ENCODE data around the gene ADGRE3.

The ADGRE3 gene

GRCh38 chr19:14582894-14583340, 91.7 kb downstream of the ADGRE3 start, which contains the start of gene CLEC17A:
Gene CLEC17A, plus strand, starts transcription at chr19:14583084. Its CDS starts 77 bp downstream, at chr19:14583161.
- H2AFZ ChIP-seq (ENCODE audit: low read depth, low read length) = no peak within 1 kb of the TSS
- no peak for TF ChIP-seq EZH2 (IDR thresholded peaks at IDR 0.05; ENCODE audit: borderline replicate concordance, low read depth, low read length, severe bottlenecking)
- TF ChIP-seq, protein P1, sequence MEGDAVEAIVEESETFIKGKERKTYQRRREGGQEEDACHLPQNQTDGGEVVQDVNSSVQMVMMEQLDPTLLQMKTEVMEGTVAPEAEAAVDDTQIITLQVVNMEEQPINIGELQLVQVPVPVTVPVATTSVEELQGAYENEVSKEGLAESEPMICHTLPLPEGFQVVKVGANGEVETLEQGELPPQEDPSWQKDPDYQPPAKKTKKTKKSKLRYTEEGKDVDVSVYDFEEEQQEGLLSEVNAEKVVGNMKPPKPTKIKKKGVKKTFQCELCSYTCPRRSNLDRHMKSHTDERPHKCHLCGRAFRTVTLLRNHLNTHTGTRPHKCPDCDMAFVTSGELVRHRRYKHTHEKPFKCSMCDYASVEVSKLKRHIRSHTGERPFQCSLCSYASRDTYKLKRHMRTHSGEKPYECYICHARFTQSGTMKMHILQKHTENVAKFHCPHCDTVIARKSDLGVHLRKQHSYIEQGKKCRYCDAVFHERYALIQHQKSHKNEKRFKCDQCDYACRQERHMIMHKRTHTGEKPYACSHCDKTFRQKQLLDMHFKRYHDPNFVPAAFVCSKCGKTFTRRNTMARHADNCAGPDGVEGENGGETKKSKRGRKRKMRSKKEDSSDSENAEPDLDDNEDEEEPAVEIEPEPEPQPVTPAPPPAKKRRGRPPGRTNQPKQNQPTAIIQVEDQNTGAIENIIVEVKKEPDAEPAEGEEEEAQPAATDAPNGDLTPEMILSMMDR (IDR thresholded peaks at IDR 0.05; ENCODE audit: borderline replicate concordance, extremely low read depth, low read length, poor library complexity, severe bottlenecking) = no peak
- no peaks in the 10 kb centered on the region for H3K9me3 ChIP-seq (ENCODE audit: insufficient read depth, low read length, severe bottlenecking)
- no peaks in the 10 kb centered on the region for H3K27me3 ChIP-seq (ENCODE audit: insufficient read depth, low read length, poor library complexity)
- no peak within 1 kb of the TSS for H3K27ac ChIP-seq (ENCODE audit: low read length)
- DNase-seq = no peak
- H3K4me1 ChIP-seq (ENCODE audit: insufficient read depth, low read length) = no peaks in the 10 kb centered on the region
- H3K4me2 ChIP-seq (ENCODE audit: insufficient read depth, low read length) = no peak within 1 kb of the TSS
- H3K36me3 ChIP-seq (ENCODE audit: insufficient read depth, low read length) = no peaks in the 10 kb centered on the region
- H4K20me1 ChIP-seq (ENCODE audit: insufficient read depth, low read length) = no peaks in the 10 kb centered on the region
- no peak for ATAC-seq (ENCODE audit: insufficient read depth, low read depth)
- H3K79me2 ChIP-seq (ENCODE audit: insufficient read depth, low read length) = no peaks in the 10 kb centered on the region
- H3K9ac ChIP-seq (ENCODE audit: low read depth, low read length) = no peak within 1 kb of the TSS
- H3K4me3 ChIP-seq (ENCODE audit: low read depth in 1 of 2, low read length in 2 of 2) = no peak within 1 kb of the TSS

- Histone ChIP-seq H3K27me3 (ENCODE audit: insufficient read depth, low read length, poor library complexity) (no peaks in the 10 kb centered on the region), H3K79me2 (ENCODE audit: insufficient read depth, low read length) (no peaks in the 10 kb centered on the region), H3K9ac (ENCODE audit: low read depth, low read length) (no peak overlapping the region), H3K27ac (ENCODE audit: low read length) (no peak overlapping the region), H3K36me3 (ENCODE audit: insufficient read depth, low read length) (no peaks in the 10 kb centered on the region), H3K4me2 (ENCODE audit: insufficient read depth, low read length) (no peak overlapping the region), H2AFZ (ENCODE audit: low read depth, low read length) (no peak overlapping the region), H3K4me3 (ENCODE audit: low read depth in 1 of 2, low read length in 2 of 2) (no peak overlapping the region), H4K20me1 (ENCODE audit: insufficient read depth, low read length) (no peaks in the 10 kb centered on the region), H3K9me3 (ENCODE audit: insufficient read depth, low read length, severe bottlenecking) (no peaks in the 10 kb centered on the region), H3K4me1 (ENCODE audit: insufficient read depth, low read length) (no peaks in the 10 kb centered on the region)
- ATAC-seq (ENCODE audit: insufficient read depth, low read depth) (no peak), DNase-seq (no peak)
- TF ChIP-seq, protein P1 (IDR thresholded peaks at IDR 0.05; ENCODE audit: borderline replicate concordance, extremely low read depth, low read length, poor library complexity, severe bottlenecking) = no peak
- no peak for TF ChIP-seq EZH2 (IDR thresholded peaks at IDR 0.05; ENCODE audit: borderline replicate concordance, low read depth, low read length, severe bottlenecking)
Measured at GRCh38 chr19:14580623-14581237, 93.9 kb downstream of the ADGRE3 start.

GRCh38 chr19:14577885-14578427, 96.7 kb downstream of the ADGRE3 start:
- Histone ChIP-seq H3K4me1 (ENCODE audit: insufficient read depth, low read length) (peaks cover 3% of the 10 kb centered on the region), H3K36me3 (ENCODE audit: insufficient read depth, low read length) (no peaks in the 10 kb centered on the region), H3K9me3 (ENCODE audit: insufficient read depth, low read length, severe bottlenecking) (no peaks in the 10 kb centered on the region), H3K79me2 (ENCODE audit: insufficient read depth, low read length) (no peaks in the 10 kb centered on the region), H3K27me3 (ENCODE audit: insufficient read depth, low read length, poor library complexity) (no peaks in the 10 kb centered on the region), H4K20me1 (ENCODE audit: insufficient read depth, low read length) (no peaks in the 10 kb centered on the region), H3K27ac (ENCODE audit: low read length) (no peak overlapping the region), H3K4me3 (ENCODE audit: low read depth in 1 of 2, low read length in 2 of 2) (no peak overlapping the region), H2AFZ (ENCODE audit: low read depth, low read length) (no peak overlapping the region; the same call in 1 of the 2 replicates), H3K4me2 (ENCODE audit: insufficient read depth, low read length) (no peak overlapping the region), H3K9ac (ENCODE audit: low read depth, low read length) (no peak overlapping the region)
- DNase-seq (no peak), ATAC-seq (ENCODE audit: insufficient read depth, low read depth) (no peak)
- TF ChIP-seq, protein P1 (IDR thresholded peaks at IDR 0.05; ENCODE audit: borderline replicate concordance, extremely low read depth, low read length, poor library complexity, severe bottlenecking) = no peak
- no peak for TF ChIP-seq EZH2 (IDR thresholded peaks at IDR 0.05; ENCODE audit: borderline replicate concordance, low read depth, low read length, severe bottlenecking)
